Neural progenitor cell (in vitro differentiated cells): Measurements from ENCODE around the gene HIVEP1.
"Not testable (repeated sequence)": the region's sequence is repeated elsewhere in the genome, so short reads cannot be mapped to it uniquely, and the experiment has no call there.

Source experiments
- EZH2 ChIP-seq: fragments of 200-600 bp; sonication (generic); IDR thresholded peaks from 2 replicates; pipeline ENCODE4 v1.6.1; 2017; ENCODE audit warnings: antibody characterized with exemption, mild to moderate bottlenecking, moderate library complexity
- EZH2phosphoT487 ChIP-seq: fragments of 200-600 bp; sonication (generic); IDR thresholded peaks from 2 replicates; pipeline ENCODE4 v1.6.1; 2017; ENCODE audit warnings: antibody characterized with exemption
- TF ChIP-seq, protein P1 (sequence below): fragments of 200-600 bp; sonication (generic); IDR thresholded peaks from 2 replicates; pipeline ENCODE4 v1.5.1; 2017; ENCODE audit warnings: antibody characterized with exemption, mild to moderate bottlenecking

DNA sequence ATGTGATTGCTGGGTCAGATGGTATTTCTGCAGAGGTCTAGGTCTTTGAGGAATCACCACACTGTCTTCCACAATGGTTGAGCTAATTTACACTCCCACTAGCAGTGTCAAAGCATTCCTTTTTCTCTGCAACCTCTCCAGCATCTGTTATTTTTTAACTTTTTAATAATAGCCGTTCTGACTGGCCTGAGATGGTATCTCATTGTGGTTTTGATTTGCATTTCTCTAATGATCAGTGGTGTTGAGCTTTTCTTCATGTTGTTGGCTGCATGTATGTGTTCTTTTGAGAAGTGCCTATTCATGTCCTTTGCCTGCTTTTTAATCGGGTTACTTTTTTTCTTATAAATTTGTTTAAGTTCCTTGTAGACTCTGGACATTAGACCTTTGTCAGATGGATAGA lies 143.7 kb downstream of the HIVEP1 start:
- TF ChIP-seq, protein P1, sequence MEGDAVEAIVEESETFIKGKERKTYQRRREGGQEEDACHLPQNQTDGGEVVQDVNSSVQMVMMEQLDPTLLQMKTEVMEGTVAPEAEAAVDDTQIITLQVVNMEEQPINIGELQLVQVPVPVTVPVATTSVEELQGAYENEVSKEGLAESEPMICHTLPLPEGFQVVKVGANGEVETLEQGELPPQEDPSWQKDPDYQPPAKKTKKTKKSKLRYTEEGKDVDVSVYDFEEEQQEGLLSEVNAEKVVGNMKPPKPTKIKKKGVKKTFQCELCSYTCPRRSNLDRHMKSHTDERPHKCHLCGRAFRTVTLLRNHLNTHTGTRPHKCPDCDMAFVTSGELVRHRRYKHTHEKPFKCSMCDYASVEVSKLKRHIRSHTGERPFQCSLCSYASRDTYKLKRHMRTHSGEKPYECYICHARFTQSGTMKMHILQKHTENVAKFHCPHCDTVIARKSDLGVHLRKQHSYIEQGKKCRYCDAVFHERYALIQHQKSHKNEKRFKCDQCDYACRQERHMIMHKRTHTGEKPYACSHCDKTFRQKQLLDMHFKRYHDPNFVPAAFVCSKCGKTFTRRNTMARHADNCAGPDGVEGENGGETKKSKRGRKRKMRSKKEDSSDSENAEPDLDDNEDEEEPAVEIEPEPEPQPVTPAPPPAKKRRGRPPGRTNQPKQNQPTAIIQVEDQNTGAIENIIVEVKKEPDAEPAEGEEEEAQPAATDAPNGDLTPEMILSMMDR: not testable (repeated sequence)
- not testable (repeated sequence) for TF ChIP-seq EZH2phosphoT487, EZH2
